CD4-positive, alpha-beta T cell (primary cell): ENCODE data around the gene TAS2R42. TPM values are rescaled to one million over a fixed set of nuclear protein-coding genes. Genes with fewer than 3 reads are reported as not detected.

ENCODE experiments used
- ATAC-seq: fragments of 200-7000 bp; cut with Tn5 transposase; one replicate; pipeline ENCODE4 v1.10.0; 2022; ENCODE audit warnings: mild to moderate bottlenecking; ENCODE audit not compliant: poor library complexity
- CTCF ChIA-PET: fragments of 350-600 bp; sonication (Branson Sonifier 250); formaldehyde crosslinking; loops from one replicate; lab custom pipeline; 2021; ENCODE audit warnings: antibody characterized with exemption, inconsistent platforms; lab: Charles Lee
- POLR2A ChIA-PET: fragments of 350-600 bp; sonication (Branson Sonifier 250); formaldehyde crosslinking; loops from one replicate; lab custom pipeline; 2021; ENCODE audit warnings: antibody characterized with exemption, inconsistent platforms; lab: Charles Lee
- DNase-seq, 14 experiments: peaks; one replicate each; pipeline ENCODE4 v3.0.0-alpha.2; 2013 to 2020; ENCODE audit warnings: mixed read lengths in 2 of 14
- H3K27ac ChIP-seq, 2 donors: one replicate each; pipeline versions ENCODE4 v1.5.1 to v1.7.0; 2013; ENCODE audit warnings: low read length in 2 of 2, low read depth in 1 of 2, mild to moderate bottlenecking in 1 of 2
- H3K27me3 ChIP-seq, 2 experiments: 1 replicate in 1 of 2; 2 replicates in 1 of 2; pipeline versions ENCODE4 v1.6.1 to v1.7.0; 2013; ENCODE audit warnings: low read length in 2 of 2, control low read depth in 1 of 2, mild to moderate bottlenecking in 1 of 2, moderate library complexity in 1 of 2; ENCODE audit not compliant: insufficient read depth in 2 of 2, control insufficient read depth in 1 of 2
- H3K36me3 ChIP-seq: one replicate; pipeline ENCODE4 v1.6.1; 2013; ENCODE audit warnings: low read length, control low read depth; ENCODE audit not compliant: insufficient read depth
- H3K4me1 ChIP-seq: one replicate; pipeline ENCODE4 v1.6.1; 2013; ENCODE audit warnings: low read length, control low read depth; ENCODE audit not compliant: insufficient read depth
- H3K4me3 ChIP-seq: one replicate; pipeline ENCODE4 v1.5.1; 2013; ENCODE audit warnings: mild to moderate bottlenecking, low read length, moderate library complexity
- H3K9me3 ChIP-seq, 2 experiments: 1 replicate in 1 of 2; 2 replicates in 1 of 2; pipeline versions ENCODE4 v1.6.1 to v1.7.0; 2013; ENCODE audit warnings: low read length in 2 of 2, mild to moderate bottlenecking in 2 of 2, control low read depth in 1 of 2, moderate library complexity in 1 of 2; ENCODE audit not compliant: control insufficient read depth in 1 of 2, insufficient read depth in 1 of 2
- H3K27ac Mint-ChIP-seq: one replicate; pipeline ENCODE4 v1.8.0; 2020; ENCODE audit warnings: mixed read lengths
- H3K27me3 Mint-ChIP-seq: one replicate; pipeline ENCODE4 v1.8.0; 2021; ENCODE audit warnings: mixed read lengths
- H3K36me3 Mint-ChIP-seq: one replicate; pipeline ENCODE4 v1.8.0; 2021; ENCODE audit warnings: low read depth, mixed read lengths
- H3K4me1 Mint-ChIP-seq: one replicate; pipeline ENCODE4 v1.8.0; 2021; ENCODE audit warnings: low read depth, mixed read lengths
- H3K4me3 Mint-ChIP-seq: one replicate; pipeline ENCODE4 v1.8.0; 2020; ENCODE audit warnings: mild to moderate bottlenecking, mixed read lengths
- H3K9me3 Mint-ChIP-seq: one replicate; pipeline ENCODE4 v1.8.0; 2020; ENCODE audit warnings: mixed read lengths
- intact Hi-C, 2 experiments: fragments of 100-400 bp; cut with DNase I in 1 of 2; cut with micrococcal nuclease in 1 of 2; formaldehyde crosslinking; loops; one replicate each; pipeline versions ENCODE4 v1.15.1 to v1.9.0; 2023 to 2025; cut with DNase I, micrococcal nuclease
- total RNA-seq, 174 experiments: library from RNA in 2 of 174; stranded (reverse) in 2 of 174; gene quantifications; one replicate each; pipeline ENCODE4 v1.2.3 and lab custom pipeline; 2021 to 2026
- TF ChIP-seq, protein P1 (sequence below): fragments of 200-600 bp; IDR thresholded peaks from one replicate; pipeline ENCODE4 v1.8.0; 2022; ENCODE audit warnings: antibody characterized with exemption, mild to moderate bottlenecking

The TAS2R42 gene
- total RNA-seq, 2 experiments from 2014 or later, result not detected

DNA sequence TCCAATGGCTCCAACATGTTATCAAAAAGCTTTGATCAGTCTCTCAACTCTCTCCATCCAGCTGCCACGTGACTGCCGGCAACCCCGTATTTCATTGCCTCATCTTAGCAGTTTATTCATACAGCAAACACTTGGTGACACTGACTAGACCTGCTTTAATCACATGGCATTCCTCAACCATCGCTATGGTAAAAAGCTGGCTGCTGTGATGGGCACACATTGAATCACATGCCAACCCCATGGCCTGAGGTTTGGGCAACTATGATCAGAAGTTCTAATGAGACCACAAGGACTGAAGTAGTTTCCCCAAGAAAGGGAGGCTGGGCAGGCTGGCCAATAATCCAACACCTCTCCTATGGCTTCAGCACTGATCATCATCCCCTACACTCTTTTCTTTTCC lies 40.6 kb upstream of the TAS2R42 start:
- Histone ChIP-seq H3K27me3 (no peaks in the 10 kb centered on the region), H3K4me1 (no peaks in the 10 kb centered on the region), H3K36me3 (no peaks in the 10 kb centered on the region), H3K27ac (no peak overlapping the region), H3K4me3 (no peak overlapping the region), H3K9me3 (no peaks in the 10 kb centered on the region)
- Mint-ChIP-seq H3K36me3 (no peaks in the 10 kb centered on the region), H3K9me3 (no peaks in the 10 kb centered on the region), H3K27me3 (no peaks in the 10 kb centered on the region), H3K27ac (no peak overlapping the region), H3K4me3 (no peak overlapping the region), H3K4me1 (no peaks in the 10 kb centered on the region)
- no peak for ATAC-seq
- TF ChIP-seq, protein P1, sequence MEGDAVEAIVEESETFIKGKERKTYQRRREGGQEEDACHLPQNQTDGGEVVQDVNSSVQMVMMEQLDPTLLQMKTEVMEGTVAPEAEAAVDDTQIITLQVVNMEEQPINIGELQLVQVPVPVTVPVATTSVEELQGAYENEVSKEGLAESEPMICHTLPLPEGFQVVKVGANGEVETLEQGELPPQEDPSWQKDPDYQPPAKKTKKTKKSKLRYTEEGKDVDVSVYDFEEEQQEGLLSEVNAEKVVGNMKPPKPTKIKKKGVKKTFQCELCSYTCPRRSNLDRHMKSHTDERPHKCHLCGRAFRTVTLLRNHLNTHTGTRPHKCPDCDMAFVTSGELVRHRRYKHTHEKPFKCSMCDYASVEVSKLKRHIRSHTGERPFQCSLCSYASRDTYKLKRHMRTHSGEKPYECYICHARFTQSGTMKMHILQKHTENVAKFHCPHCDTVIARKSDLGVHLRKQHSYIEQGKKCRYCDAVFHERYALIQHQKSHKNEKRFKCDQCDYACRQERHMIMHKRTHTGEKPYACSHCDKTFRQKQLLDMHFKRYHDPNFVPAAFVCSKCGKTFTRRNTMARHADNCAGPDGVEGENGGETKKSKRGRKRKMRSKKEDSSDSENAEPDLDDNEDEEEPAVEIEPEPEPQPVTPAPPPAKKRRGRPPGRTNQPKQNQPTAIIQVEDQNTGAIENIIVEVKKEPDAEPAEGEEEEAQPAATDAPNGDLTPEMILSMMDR, result no peak
- DNase-seq, result no peak
- ChIA-PET POLR2A (no interaction called here), CTCF (interaction anchor here (1.3 to 1.8 kb wide), 2 partner anchors 261 to 456 kb away, joined by 5 to 6 read pairs; no protein-coding TSS in a partner anchor)
- intact Hi-C loops, result no loop called here

DNA sequence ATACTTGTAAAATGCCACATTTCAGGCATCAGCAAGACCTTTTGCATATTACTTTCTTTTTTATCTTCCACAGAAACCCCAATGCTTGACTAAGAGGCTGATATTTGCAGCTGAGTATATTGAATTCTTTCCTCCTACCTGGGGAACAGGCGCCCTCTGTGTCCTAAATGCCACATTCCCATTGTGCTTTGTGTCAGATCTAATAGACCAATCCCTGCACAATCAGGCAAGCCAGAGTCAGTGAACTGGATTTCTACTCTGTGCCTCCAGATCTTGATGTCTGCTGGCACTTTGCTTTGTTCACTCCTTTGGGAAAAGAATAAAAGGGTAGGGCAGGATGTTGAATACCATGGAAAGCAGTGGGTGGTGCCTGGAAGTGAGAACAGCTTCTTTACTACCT lies 22.4 kb upstream of the TAS2R42 start:
- peaks cover 30% of the 10 kb centered on the region for H3K36me3 Mint-ChIP-seq
- H3K4me3 Mint-ChIP-seq, result no peak overlapping the region
- POLR2A ChIA-PET, result interaction anchor here (0.6 kb wide), 1 partner anchor 472 kb away, joined by 3 read pairs; no protein-coding TSS in a partner anchor
- CTCF ChIA-PET, result interaction anchor here (0.6 kb wide), 1 partner anchor 514 kb away, joined by 3 read pairs; no protein-coding TSS in a partner anchor
- intact Hi-C loops, result loop anchor here in 1 of 2 experiments (10.0 kb wide), 1 partner anchor 276 kb away; no protein-coding TSS in a partner anchor
- H3K27ac Mint-ChIP-seq, result no peak overlapping the region
- DNase-seq, result no peak
- no peaks in the 10 kb centered on the region for H3K27me3 Mint-ChIP-seq
- H3K4me1 Mint-ChIP-seq, result no peaks in the 10 kb centered on the region
- Histone ChIP-seq H3K36me3 (no peaks in the 10 kb centered on the region), H3K4me3 (no peak overlapping the region), H3K4me1 (no peaks in the 10 kb centered on the region), H3K9me3 (no peaks in the 10 kb centered on the region), H3K27ac (no peak overlapping the region), H3K27me3 (no peaks in the 10 kb centered on the region)
- no peak for ATAC-seq
- TF ChIP-seq, protein P1, result no peak
- peaks cover 10% of the 10 kb centered on the region for H3K9me3 Mint-ChIP-seq

DNA sequence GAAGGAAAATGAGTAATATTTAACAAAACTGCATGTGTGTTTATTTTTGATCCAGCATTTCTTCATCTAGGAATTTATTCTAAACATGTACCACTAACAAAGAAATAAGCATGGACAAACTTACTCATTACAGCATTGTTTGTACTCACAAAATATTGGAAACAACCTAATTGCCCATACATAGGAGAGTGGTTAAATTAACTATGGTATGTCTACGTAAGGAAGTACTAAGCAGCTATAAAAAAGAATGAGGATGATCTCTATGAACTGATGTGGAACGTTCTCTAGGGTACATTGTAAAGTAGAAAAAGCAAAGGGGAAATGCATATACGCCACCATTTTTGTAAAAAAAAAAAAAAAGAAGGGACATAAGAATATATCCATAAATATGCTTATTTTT lies 17.4 kb upstream of the TAS2R42 start:
- no peaks in the 10 kb centered on the region for H3K4me1 ChIP-seq
- no peak for ATAC-seq
- no peak overlapping the region for H3K4me3 ChIP-seq
- no peaks in the 10 kb centered on the region for H3K27me3 ChIP-seq
- H3K9me3 ChIP-seq, result no peaks in the 10 kb centered on the region
- ChIA-PET CTCF (no interaction called here), POLR2A (interaction anchor here (0.6 kb wide), 2 partner anchors 444 to 621 kb away, joined by 3 to 4 read pairs; no protein-coding TSS in a partner anchor)
- no peak for DNase-seq
- TF ChIP-seq, protein P1, result no peak
- H3K9me3 Mint-ChIP-seq, result no peaks in the 10 kb centered on the region
- no peaks in the 10 kb centered on the region for H3K4me1 Mint-ChIP-seq
- H3K4me3 Mint-ChIP-seq, result no peak overlapping the region
- no peaks in the 10 kb centered on the region for H3K36me3 Mint-ChIP-seq
- no peak overlapping the region for H3K27ac Mint-ChIP-seq
- intact Hi-C loops, result loop anchor here in 1 of 2 experiments (10.0 kb wide), 1 partner anchor 281 kb away; no protein-coding TSS in a partner anchor
- no peaks in the 10 kb centered on the region for H3K36me3 ChIP-seq
- no peaks in the 10 kb centered on the region for H3K27me3 Mint-ChIP-seq
- H3K27ac ChIP-seq, result no peak overlapping the region
